ENCODE data around the gene CDH18.

CDH18 gene

GRCh38 chr5:19555436-19555835 lies 432.6 kb downstream of the CDH18 start:
- no peak overlapping the region for H3K4me2 ChIP-seq
- no peaks in the 10 kb centered on the region for H3K4me1 ChIP-seq (ENCODE audit: low read depth, poor library complexity, severe bottlenecking)
- TF ChIP-seq, protein P1, sequence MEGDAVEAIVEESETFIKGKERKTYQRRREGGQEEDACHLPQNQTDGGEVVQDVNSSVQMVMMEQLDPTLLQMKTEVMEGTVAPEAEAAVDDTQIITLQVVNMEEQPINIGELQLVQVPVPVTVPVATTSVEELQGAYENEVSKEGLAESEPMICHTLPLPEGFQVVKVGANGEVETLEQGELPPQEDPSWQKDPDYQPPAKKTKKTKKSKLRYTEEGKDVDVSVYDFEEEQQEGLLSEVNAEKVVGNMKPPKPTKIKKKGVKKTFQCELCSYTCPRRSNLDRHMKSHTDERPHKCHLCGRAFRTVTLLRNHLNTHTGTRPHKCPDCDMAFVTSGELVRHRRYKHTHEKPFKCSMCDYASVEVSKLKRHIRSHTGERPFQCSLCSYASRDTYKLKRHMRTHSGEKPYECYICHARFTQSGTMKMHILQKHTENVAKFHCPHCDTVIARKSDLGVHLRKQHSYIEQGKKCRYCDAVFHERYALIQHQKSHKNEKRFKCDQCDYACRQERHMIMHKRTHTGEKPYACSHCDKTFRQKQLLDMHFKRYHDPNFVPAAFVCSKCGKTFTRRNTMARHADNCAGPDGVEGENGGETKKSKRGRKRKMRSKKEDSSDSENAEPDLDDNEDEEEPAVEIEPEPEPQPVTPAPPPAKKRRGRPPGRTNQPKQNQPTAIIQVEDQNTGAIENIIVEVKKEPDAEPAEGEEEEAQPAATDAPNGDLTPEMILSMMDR (conservative IDR thresholded peaks at IDR 0.05; ENCODE audit: low read depth, low read length) = no peak
- H3K36me3 ChIP-seq (ENCODE audit: insufficient read depth) = no peaks in the 10 kb centered on the region
- H3K79me2 ChIP-seq (ENCODE audit: insufficient read depth, low read depth) = no peaks in the 10 kb centered on the region
- no peaks in the 10 kb centered on the region for H4K20me1 ChIP-seq (ENCODE audit: insufficient read depth)
- no peak overlapping the region for H3K4me3 ChIP-seq (IDR thresholded peaks at IDR 0.05; ENCODE audit: insufficient read depth, low read depth, low read length)
- no peaks in the 10 kb centered on the region for H3K27me3 ChIP-seq (ENCODE audit: insufficient read depth, low read depth)
- no peak overlapping the region for H2AFZ ChIP-seq (ENCODE audit: low read depth)
- H3K27ac ChIP-seq = no peak overlapping the region
- H3K9ac ChIP-seq = no peak overlapping the region

DNA sequence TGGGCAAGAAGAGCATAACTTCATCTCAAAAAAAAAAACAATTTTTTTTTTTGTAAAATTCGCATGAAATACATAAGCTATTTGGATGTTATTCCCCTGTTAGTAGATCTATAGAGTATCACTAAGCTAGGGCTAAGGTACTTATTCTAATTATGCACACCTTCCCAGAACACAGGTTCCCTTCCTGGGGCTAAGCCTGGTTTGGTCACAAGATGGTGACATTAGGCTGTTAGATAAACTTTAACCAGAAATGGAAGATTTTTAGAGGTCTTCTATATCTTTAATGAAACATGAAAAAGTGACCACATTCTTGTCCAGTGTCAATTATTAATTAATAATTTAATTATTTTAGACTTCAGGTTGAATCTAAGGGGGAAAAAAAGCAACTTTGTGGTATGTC lies 433.5 kb downstream of the CDH18 start:
- no peaks in the 10 kb centered on the region for H3K79me2 ChIP-seq (ENCODE audit: insufficient read depth, low read depth)
- no peak overlapping the region for H3K4me3 ChIP-seq (IDR thresholded peaks at IDR 0.05; ENCODE audit: insufficient read depth, low read depth, low read length)
- no peaks in the 10 kb centered on the region for H3K27me3 ChIP-seq (ENCODE audit: insufficient read depth, low read depth)
- no peaks in the 10 kb centered on the region for H3K4me1 ChIP-seq (ENCODE audit: low read depth, poor library complexity, severe bottlenecking)
- no peak overlapping the region for H3K27ac ChIP-seq
- H3K36me3 ChIP-seq (ENCODE audit: insufficient read depth) = no peaks in the 10 kb centered on the region
- no peaks in the 10 kb centered on the region for H4K20me1 ChIP-seq (ENCODE audit: insufficient read depth)
- no peak overlapping the region for H3K9ac ChIP-seq
- no peak overlapping the region for H2AFZ ChIP-seq (ENCODE audit: low read depth)
- TF ChIP-seq, protein P1 (conservative IDR thresholded peaks at IDR 0.05; ENCODE audit: low read depth, low read length) = no peak
- no peak overlapping the region for H3K4me2 ChIP-seq

DNA sequence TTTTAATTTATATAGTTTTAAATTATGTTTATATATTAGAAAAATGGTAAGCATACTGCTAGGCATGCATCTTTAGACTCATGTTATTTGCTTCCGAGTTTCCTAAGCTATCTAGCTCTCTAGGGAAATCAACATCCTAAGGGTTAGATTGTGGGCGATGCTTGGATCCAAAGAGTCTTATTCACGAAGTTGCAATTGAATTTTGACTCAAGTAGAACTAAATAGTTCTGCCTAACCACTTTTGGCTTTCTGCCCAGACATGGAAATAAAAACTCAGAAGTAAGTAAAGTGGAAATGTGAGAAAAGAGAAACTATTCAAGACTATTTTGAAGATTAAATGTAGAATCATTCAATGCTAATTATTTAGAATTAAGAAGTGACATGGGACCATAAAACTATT lies 440.4 kb downstream of the CDH18 start:
- Histone ChIP-seq H3K27ac (no peak overlapping the region), H3K36me3 (ENCODE audit: insufficient read depth) (no peaks in the 10 kb centered on the region), H4K20me1 (ENCODE audit: insufficient read depth) (no peaks in the 10 kb centered on the region), H3K4me1 (ENCODE audit: low read depth, poor library complexity, severe bottlenecking) (no peaks in the 10 kb centered on the region), H3K9ac (no peak overlapping the region), H3K27me3 (ENCODE audit: insufficient read depth, low read depth) (no peaks in the 10 kb centered on the region), H3K4me2 (no peak overlapping the region), H2AFZ (ENCODE audit: low read depth) (no peak overlapping the region), H3K79me2 (ENCODE audit: insufficient read depth, low read depth) (no peaks in the 10 kb centered on the region), H3K4me3 (IDR thresholded peaks at IDR 0.05; ENCODE audit: insufficient read depth, low read depth, low read length) (no peak overlapping the region)
- TF ChIP-seq, protein P1 (conservative IDR thresholded peaks at IDR 0.05; ENCODE audit: low read depth, low read length) = no peak

DNA sequence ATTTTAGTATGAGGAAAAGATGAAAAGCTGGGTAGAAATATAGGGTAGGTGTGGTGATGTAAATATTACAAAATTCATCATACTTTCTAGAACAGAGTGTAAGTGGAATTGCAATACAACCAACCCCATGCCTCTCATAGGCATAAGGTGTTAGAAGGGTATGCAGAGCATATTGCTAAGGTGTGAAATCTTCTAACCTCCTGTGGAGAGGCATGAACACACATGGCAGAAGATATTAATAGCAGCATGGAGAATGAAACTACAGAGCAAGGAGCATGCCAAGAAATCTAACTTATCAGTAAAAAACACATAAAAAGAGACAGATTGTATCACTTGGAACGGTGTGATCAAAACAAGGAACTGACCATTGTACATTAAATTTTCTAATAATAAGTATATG lies 441.5 kb downstream of the CDH18 start:
- H4K20me1 ChIP-seq (ENCODE audit: insufficient read depth) = no peaks in the 10 kb centered on the region
- no peak overlapping the region for H2AFZ ChIP-seq (ENCODE audit: low read depth)
- H3K27ac ChIP-seq = no peak overlapping the region
- no peak overlapping the region for H3K9ac ChIP-seq
- H3K4me1 ChIP-seq (ENCODE audit: low read depth, poor library complexity, severe bottlenecking) = no peaks in the 10 kb centered on the region
- H3K27me3 ChIP-seq (ENCODE audit: insufficient read depth, low read depth) = no peaks in the 10 kb centered on the region
- TF ChIP-seq, protein P1 (conservative IDR thresholded peaks at IDR 0.05; ENCODE audit: low read depth, low read length) = no peak
- H3K79me2 ChIP-seq (ENCODE audit: insufficient read depth, low read depth) = no peaks in the 10 kb centered on the region
- no peaks in the 10 kb centered on the region for H3K36me3 ChIP-seq (ENCODE audit: insufficient read depth)
- H3K4me3 ChIP-seq (IDR thresholded peaks at IDR 0.05; ENCODE audit: insufficient read depth, low read depth, low read length) = no peak overlapping the region
- no peak overlapping the region for H3K4me2 ChIP-seq
